ENCODE results near the gene FRMD4A.

GRCh38 chr10:13930120-13930519, 400.6 kb downstream of the FRMD4A start:
- TF ChIP-seq, protein P1, sequence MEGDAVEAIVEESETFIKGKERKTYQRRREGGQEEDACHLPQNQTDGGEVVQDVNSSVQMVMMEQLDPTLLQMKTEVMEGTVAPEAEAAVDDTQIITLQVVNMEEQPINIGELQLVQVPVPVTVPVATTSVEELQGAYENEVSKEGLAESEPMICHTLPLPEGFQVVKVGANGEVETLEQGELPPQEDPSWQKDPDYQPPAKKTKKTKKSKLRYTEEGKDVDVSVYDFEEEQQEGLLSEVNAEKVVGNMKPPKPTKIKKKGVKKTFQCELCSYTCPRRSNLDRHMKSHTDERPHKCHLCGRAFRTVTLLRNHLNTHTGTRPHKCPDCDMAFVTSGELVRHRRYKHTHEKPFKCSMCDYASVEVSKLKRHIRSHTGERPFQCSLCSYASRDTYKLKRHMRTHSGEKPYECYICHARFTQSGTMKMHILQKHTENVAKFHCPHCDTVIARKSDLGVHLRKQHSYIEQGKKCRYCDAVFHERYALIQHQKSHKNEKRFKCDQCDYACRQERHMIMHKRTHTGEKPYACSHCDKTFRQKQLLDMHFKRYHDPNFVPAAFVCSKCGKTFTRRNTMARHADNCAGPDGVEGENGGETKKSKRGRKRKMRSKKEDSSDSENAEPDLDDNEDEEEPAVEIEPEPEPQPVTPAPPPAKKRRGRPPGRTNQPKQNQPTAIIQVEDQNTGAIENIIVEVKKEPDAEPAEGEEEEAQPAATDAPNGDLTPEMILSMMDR (conservative IDR thresholded peaks at IDR 0.05; ENCODE audit: low read length) = no peak
- no peak for TF ChIP-seq EZH2phosphoT487 (IDR thresholded peaks at IDR 0.05; ENCODE audit: borderline replicate concordance, low read depth, low read length)
